Thyroid gland (tissue), 4 donors: ENCODE data around the gene ASAP2. TPM values are rescaled to one million over a fixed set of nuclear protein-coding genes. Genes with fewer than 3 reads are reported as not detected.

Source experiments
- DNase-seq, 2 donors: peaks; one replicate each; pipeline ENCODE4 v3.0.0-alpha.2; 2019
- H3K27ac ChIP-seq, 3 donors: fragments of 200-600 bp; sonication (generic); 1 replicate in 2 of 3; 2 replicates in 1 of 3; pipeline ENCODE4 v1.5.1; 2016 to 2019; ENCODE audit warnings: mild to moderate bottlenecking in 1 of 3, moderate library complexity in 1 of 3
- H3K27me3 ChIP-seq: fragments of 200-600 bp; sonication (generic); one replicate; pipeline ENCODE4 v1.5.1; 2019
- H3K36me3 ChIP-seq, 2 donors: fragments of 200-600 bp; sonication (generic); one replicate each; pipeline ENCODE4 v1.5.1; 2016 to 2019
- H3K4me1 ChIP-seq, 2 donors: fragments of 200-600 bp; sonication (generic); one replicate each; pipeline ENCODE4 v1.5.1; 2017 to 2019
- H3K4me3 ChIP-seq, 3 donors: fragments of 200-600 bp; sonication (generic); replicated peaks in 1 of 3; 1 replicate in 2 of 3; 2 replicates in 1 of 3; pipeline ENCODE4 v1.5.1; 2016; ENCODE audit warnings: mild to moderate bottlenecking in 1 of 3
- H3K9me3 ChIP-seq: fragments of 200-600 bp; sonication (generic); one replicate; pipeline ENCODE4 v1.5.1; 2017
- POLR2A ChIP-seq, 2 donors: fragments of 450-650 bp; IDR thresholded peaks; one replicate each; pipeline ENCODE4 v1.6.1; 2017; ENCODE audit warnings: antibody characterized with exemption in 2 of 2, mild to moderate bottlenecking in 2 of 2, moderate library complexity in 1 of 2
- WGBS, 2 donors: methylation state at CpG; one replicate each; pipeline ENCODE4 v1.1.5; 2017; 5-methylcytosine and 5-hydroxymethylcytosine counted together
- intact Hi-C: fragments of 100-400 bp; cut with DNase I; formaldehyde crosslinking; loops from one replicate; pipeline ENCODE4 v1.15.1; 2023
- total RNA-seq, 4 donors: library from RNA; depleted of rRNA; stranded (reverse); fragments of >200 nt; gene quantifications; one replicate each; pipeline ENCODE4 v1.2.3, GENCODE V29; 2016
- TF ChIP-seq, protein P1 (sequence below), 6 experiments: fragments of 200-600 bp in 3 of 6; fragments of 450-650 bp in 3 of 6; sonication (generic) in 3 of 6; IDR thresholded peaks; one replicate each; pipeline ENCODE4 v1.5.1; 2016 to 2019; ENCODE audit warnings: antibody characterized with exemption in 6 of 6, mild to moderate bottlenecking in 2 of 6, inconsistent platforms in 1 of 6, moderate library complexity in 1 of 6

ASAP2 gene
- total RNA-seq, 4 donors from 2014 or later = 40.3 to 55.3 (median 47.3) TPM

- peaks cover 40 to 81% of the 10 kb centered on the region in 2 donors for H3K4me1 ChIP-seq
- DNase-seq = no peak
- H3K9me3 ChIP-seq = no peaks in the 10 kb centered on the region
- H3K36me3 ChIP-seq = no peaks in the 10 kb centered on the region
- H3K4me3 ChIP-seq = no peak overlapping the region
- peak overlapping the region in 1 of 3 donors; percentile 13 for H3K27ac ChIP-seq
- intact Hi-C loops = no loop called here
- WGBS, 2 donors = 90% methylated on average over 7 of the region's 7 CpGs
- TF ChIP-seq, protein P1, sequence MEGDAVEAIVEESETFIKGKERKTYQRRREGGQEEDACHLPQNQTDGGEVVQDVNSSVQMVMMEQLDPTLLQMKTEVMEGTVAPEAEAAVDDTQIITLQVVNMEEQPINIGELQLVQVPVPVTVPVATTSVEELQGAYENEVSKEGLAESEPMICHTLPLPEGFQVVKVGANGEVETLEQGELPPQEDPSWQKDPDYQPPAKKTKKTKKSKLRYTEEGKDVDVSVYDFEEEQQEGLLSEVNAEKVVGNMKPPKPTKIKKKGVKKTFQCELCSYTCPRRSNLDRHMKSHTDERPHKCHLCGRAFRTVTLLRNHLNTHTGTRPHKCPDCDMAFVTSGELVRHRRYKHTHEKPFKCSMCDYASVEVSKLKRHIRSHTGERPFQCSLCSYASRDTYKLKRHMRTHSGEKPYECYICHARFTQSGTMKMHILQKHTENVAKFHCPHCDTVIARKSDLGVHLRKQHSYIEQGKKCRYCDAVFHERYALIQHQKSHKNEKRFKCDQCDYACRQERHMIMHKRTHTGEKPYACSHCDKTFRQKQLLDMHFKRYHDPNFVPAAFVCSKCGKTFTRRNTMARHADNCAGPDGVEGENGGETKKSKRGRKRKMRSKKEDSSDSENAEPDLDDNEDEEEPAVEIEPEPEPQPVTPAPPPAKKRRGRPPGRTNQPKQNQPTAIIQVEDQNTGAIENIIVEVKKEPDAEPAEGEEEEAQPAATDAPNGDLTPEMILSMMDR (IDR thresholded peaks at IDR 0.05) = no peak
- no peak for TF ChIP-seq POLR2A (IDR thresholded peaks at IDR 0.05)
- H3K27me3 ChIP-seq = no peaks in the 10 kb centered on the region
Measured at GRCh38 chr2:9248363-9248762, 41.8 kb downstream of the ASAP2 start.

GRCh38 chr2:9249020-9249800 is 42.6 kb downstream of the ASAP2 start:
- intact Hi-C loops = no loop called here
- H3K4me3 ChIP-seq = no peak overlapping the region
- peaks cover 40 to 81% of the 10 kb centered on the region in 2 donors for H3K4me1 ChIP-seq

GRCh38 chr2:9250091-9250490 is 43.5 kb downstream of the ASAP2 start:
- TF ChIP-seq, protein P1 (IDR thresholded peaks at IDR 0.05) = no peak
- no peak for TF ChIP-seq POLR2A (IDR thresholded peaks at IDR 0.05)
- Histone ChIP-seq H3K4me3 (no peak overlapping the region), H3K36me3 (no peaks in the 10 kb centered on the region), H3K9me3 (no peaks in the 10 kb centered on the region), H3K4me1 (peaks cover 36 to 73% of the 10 kb centered on the region in 2 donors), H3K27ac (peak overlapping the region in 1 of 3 donors; percentile 1), H3K27me3 (no peaks in the 10 kb centered on the region)
- no peak for DNase-seq
- 84 to 90% methylated on average over 4 of the region's 4 CpGs for WGBS, 2 donors
- intact Hi-C loops = no loop called here

More at GRCh38 chr2:9249020-9249800, 42.6 kb downstream of the ASAP2 start:
- TF ChIP-seq, protein P1 (IDR thresholded peaks at IDR 0.05) = no peak
- no peak for TF ChIP-seq POLR2A (IDR thresholded peaks at IDR 0.05)
- peak; percentile 58 to 69 for DNase-seq
- Histone ChIP-seq H3K27me3 (no peaks in the 10 kb centered on the region), H3K9me3 (no peaks in the 10 kb centered on the region), H3K36me3 (no peaks in the 10 kb centered on the region), H3K27ac (peak overlapping the region in 2 of 3 donors; percentile 1 to 2)
- 60% methylated on average over 8 to 9 of the region's 10 CpGs for WGBS, 2 donors

DNA sequence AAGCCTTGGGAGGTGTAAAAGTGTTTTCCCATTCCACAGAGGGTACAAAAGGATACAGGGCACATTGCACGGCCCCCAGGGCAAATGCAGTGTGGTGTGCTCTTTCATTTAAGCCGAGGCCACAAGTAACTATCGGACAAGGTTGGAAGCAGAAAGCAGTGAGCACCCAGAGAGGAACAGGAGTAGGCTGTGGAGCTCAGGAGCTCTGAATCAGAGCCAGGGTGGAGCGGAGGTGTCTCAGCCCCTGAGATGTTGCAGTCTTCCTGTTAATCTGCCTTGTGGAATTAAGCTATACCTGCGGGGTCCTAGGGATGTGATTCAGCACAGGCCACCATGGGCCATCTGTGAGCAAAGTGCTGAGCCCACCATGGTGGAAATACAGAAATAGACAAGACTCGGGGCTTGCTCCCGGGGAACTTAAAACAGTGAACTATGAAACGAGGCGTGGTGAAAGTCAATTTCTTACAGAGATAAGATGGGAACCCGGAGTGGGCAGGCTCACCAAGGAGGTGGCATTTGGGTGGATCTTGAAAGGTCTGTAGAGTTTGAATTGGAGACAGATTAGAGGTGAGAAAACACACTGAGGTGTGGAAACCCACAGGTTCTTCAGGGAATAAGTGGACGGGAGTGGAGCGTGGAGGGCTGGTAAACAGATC is 44.0 kb downstream of the ASAP2 start:
- no peaks in the 10 kb centered on the region for H3K9me3 ChIP-seq
- peaks cover 30 to 67% of the 10 kb centered on the region in 2 donors for H3K4me1 ChIP-seq
- H3K27ac ChIP-seq = peak overlapping the region in 1 of 3 donors; percentile 15
- no peaks in the 10 kb centered on the region for H3K36me3 ChIP-seq
- H3K4me3 ChIP-seq = no peak overlapping the region
- intact Hi-C loops = no loop called here
- 92% methylated on average over 12 of the region's 12 CpGs for WGBS, 2 donors
- TF ChIP-seq, protein P1 (IDR thresholded peaks at IDR 0.05) = no peak
- TF ChIP-seq POLR2A (IDR thresholded peaks at IDR 0.05) = no peak
- no peak for DNase-seq
- no peaks in the 10 kb centered on the region for H3K27me3 ChIP-seq
